HepG2 (cell line): ENCODE results near the gene PPP2R5C.

Experiments
- CTCF ChIP-seq: sonication (generic); formaldehyde crosslinking; IDR thresholded peaks from 2 replicates; pipeline ENCODE4 v1.5.0; 2020; ENCODE audit warnings: mild to moderate bottlenecking, missing genetic modification reagents, moderate library complexity
- EED ChIP-seq: sonication (generic); formaldehyde crosslinking; IDR thresholded peaks from 2 replicates; pipeline ENCODE4 v1.5.0; 2020; ENCODE audit warnings: mild to moderate bottlenecking, missing genetic modification reagents

- TF ChIP-seq EED (CRISPR knock-in tag) (no peak), CTCF (no peak)
Measured at GRCh38 chr14:101727611-101728366, 33.7 kb upstream of the PPP2R5C start.
